ENCODE measurements around the gene CFAP61.

DNA sequence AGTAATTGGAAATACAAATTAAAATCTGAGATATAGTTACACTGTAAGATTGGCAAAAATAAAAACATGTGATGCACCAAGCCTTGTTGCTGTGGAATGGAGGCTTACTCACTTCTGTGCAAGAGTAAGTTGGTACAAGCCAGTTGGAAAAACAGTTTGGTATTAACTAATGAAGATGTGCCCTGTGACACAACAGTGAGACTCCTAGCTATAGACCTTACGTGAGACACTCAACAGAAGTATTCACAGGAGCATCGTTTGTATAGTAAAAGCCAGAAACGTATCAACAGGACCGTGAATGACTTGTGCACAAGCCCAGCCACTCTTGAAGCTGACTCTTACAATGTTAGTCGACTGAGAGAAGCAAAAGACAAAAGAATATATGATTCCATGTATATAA, 20.5 kb upstream of the CFAP61 start:
- TF ChIP-seq, protein P1, sequence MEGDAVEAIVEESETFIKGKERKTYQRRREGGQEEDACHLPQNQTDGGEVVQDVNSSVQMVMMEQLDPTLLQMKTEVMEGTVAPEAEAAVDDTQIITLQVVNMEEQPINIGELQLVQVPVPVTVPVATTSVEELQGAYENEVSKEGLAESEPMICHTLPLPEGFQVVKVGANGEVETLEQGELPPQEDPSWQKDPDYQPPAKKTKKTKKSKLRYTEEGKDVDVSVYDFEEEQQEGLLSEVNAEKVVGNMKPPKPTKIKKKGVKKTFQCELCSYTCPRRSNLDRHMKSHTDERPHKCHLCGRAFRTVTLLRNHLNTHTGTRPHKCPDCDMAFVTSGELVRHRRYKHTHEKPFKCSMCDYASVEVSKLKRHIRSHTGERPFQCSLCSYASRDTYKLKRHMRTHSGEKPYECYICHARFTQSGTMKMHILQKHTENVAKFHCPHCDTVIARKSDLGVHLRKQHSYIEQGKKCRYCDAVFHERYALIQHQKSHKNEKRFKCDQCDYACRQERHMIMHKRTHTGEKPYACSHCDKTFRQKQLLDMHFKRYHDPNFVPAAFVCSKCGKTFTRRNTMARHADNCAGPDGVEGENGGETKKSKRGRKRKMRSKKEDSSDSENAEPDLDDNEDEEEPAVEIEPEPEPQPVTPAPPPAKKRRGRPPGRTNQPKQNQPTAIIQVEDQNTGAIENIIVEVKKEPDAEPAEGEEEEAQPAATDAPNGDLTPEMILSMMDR (IDR thresholded peaks at IDR 0.05) = no peak
- TF ChIP-seq POLR2AphosphoS5 (IDR thresholded peaks at IDR 0.05; ENCODE audit: low read depth, low read length) (no peak), TCF7L2 (IDR thresholded peaks at IDR 0.05; ENCODE audit: low read depth, low read length) (no peak)
- TF ChIP-seq, protein P2, sequence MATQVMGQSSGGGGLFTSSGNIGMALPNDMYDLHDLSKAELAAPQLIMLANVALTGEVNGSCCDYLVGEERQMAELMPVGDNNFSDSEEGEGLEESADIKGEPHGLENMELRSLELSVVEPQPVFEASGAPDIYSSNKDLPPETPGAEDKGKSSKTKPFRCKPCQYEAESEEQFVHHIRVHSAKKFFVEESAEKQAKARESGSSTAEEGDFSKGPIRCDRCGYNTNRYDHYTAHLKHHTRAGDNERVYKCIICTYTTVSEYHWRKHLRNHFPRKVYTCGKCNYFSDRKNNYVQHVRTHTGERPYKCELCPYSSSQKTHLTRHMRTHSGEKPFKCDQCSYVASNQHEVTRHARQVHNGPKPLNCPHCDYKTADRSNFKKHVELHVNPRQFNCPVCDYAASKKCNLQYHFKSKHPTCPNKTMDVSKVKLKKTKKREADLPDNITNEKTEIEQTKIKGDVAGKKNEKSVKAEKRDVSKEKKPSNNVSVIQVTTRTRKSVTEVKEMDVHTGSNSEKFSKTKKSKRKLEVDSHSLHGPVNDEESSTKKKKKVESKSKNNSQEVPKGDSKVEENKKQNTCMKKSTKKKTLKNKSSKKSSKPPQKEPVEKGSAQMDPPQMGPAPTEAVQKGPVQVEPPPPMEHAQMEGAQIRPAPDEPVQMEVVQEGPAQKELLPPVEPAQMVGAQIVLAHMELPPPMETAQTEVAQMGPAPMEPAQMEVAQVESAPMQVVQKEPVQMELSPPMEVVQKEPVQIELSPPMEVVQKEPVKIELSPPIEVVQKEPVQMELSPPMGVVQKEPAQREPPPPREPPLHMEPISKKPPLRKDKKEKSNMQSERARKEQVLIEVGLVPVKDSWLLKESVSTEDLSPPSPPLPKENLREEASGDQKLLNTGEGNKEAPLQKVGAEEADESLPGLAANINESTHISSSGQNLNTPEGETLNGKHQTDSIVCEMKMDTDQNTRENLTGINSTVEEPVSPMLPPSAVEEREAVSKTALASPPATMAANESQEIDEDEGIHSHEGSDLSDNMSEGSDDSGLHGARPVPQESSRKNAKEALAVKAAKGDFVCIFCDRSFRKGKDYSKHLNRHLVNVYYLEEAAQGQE (IDR thresholded peaks at IDR 0.05; ENCODE audit: insufficient read depth in 1 of 2, low read depth in 2 of 2, low read length in 1 of 2) = no peak
